GM11168 (cell line): ENCODE results near the gene KRT13.

Experiments used
- in situ Hi-C: fragments of 300-500 bp; cut with MboI; formaldehyde crosslinking; loops from one replicate; pipeline ENCODE4 v1.12.0; 2022; ENCODE audit warnings: low sequenced_read_pairs; ENCODE audit not compliant: unreplicated experiment

Gene KRT13

DNA sequence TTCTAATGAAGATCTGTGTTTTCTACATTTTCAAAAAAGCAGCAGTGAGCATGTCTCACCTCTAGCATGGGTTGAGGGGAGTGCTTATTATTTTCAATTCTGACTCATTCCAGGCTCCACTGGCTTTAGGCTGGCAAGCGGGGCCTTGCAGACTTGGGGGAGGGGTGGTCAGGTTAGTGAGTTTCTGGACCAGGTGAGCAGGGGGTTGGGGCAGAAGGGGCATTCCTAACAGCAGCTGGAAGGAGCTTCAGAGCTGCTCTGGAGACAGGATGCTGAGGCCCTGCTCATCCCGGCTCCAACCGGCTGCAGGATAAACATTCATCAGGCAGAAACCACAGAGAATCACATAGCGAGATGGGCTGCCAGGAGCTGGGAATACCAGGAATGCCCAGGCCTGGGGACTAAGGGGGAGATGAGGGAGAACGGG is 33.2 kb upstream of the KRT13 start:
- in situ Hi-C loops: no loop called here

GRCh38 chr17:41537990-41538389 is 32.6 kb upstream of the KRT13 start:
- in situ Hi-C loops: no loop called here

GRCh38 chr17:41537614-41537954 is 32.2 kb upstream of the KRT13 start:
- in situ Hi-C loops: no loop called here

GRCh38 chr17:41536741-41537613 is 31.6 kb upstream of the KRT13 start:
- in situ Hi-C loops: no loop called here

GRCh38 chr17:41535764-41536481 is 30.5 kb upstream of the KRT13 start:
- in situ Hi-C loops: no loop called here

- in situ Hi-C loops: no loop called here
These were observed 29.6 kb upstream of the KRT13 start for GRCh38 chr17:41534899-41535546.

- in situ Hi-C loops: no loop called here
These were observed 28.2 kb upstream of the KRT13 start for GRCh38 chr17:41533613-41534012.

- in situ Hi-C loops: no loop called here
These were observed 27.6 kb upstream of the KRT13 start for GRCh38 chr17:41532947-41533570.

DNA sequence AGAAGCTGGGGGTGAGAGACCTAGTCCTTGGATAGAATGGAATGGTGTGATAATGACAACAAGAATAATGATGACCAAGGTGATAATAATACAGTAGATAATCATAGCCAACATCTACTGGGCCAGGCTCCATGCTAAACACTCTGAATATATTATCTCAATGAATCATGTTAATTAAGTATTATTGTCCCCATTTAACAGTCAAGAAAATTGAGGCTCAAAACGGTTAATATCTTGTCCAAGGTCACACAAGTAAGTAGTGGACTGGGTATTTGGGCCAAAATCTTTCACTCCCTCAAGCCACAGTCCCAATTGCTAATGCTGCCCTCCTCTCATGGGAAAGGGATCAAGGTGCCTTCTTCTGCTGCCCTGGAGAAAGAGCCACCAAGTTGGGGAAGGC is 26.6 kb upstream of the KRT13 start:
- in situ Hi-C loops: no loop called here

DNA sequence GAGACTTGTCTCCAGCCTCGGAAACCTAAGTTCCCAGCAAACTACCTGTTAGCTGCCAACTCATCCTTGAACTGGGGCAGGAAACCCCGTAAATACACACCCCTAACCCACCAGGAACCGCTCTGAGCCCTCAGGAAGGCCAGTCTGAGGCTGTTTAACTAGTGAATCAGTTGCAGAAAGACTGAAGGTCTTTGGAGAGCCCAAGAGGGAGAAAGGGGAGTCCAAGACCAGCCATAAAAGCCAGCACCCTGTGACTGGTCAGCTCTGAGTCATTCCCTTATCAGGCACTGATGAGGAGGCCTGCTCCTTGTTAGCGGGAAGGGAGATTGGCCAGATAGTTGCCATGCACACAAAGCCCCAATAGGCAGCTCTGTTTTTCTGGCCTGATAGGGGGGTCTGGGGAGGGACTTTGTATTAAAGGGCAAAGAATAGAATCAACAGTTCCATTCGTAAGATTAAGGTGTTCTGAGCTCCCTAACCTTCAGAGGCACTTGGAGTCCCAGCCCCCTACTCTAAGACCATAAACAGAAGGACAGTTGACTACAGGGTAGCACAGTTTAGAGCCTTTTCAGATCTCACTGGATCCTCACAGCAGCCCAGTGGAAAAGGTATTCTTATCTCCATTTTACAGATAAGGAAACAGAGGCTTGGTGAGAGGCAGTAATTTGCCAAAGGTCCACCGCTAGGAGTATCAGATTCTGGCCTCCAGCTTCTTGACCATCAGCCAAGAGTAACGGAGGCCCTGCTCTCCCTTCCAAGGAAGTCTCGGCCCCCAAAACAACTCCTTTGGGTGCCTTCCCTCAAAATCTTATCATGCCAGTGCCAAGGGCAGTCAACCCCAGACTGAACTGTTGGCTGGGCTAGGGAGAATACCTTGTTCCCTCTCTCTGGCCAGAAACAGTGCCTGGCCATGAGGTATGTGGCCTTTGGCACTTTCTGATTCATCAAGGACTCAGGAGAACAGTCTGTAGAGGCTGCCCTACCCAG is 24.9 kb upstream of the KRT13 start:
- in situ Hi-C loops: no loop called here

- in situ Hi-C loops: no loop called here
These were observed 24.1 kb upstream of the KRT13 start for GRCh38 chr17:41529491-41529915.

DNA sequence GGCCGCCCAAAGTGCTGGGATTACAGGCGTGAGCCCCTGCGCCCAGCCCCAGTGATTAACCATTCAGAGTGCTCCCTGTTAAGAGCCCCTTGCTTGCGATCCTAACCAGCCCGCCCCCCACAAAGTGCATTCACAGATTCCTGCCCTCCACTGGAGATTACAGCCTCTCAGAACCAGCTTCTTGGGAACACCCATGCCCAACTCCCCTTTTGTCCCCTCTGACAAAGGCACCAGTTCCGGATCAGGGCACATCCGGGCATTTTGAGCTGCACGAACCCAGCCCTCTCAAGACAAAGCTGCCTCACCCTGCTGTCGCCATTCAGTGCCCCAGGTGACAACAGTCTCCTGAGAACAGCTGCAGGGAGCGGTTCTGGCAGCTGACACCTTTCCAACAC is 23.5 kb upstream of the KRT13 start:
- in situ Hi-C loops: no loop called here

DNA sequence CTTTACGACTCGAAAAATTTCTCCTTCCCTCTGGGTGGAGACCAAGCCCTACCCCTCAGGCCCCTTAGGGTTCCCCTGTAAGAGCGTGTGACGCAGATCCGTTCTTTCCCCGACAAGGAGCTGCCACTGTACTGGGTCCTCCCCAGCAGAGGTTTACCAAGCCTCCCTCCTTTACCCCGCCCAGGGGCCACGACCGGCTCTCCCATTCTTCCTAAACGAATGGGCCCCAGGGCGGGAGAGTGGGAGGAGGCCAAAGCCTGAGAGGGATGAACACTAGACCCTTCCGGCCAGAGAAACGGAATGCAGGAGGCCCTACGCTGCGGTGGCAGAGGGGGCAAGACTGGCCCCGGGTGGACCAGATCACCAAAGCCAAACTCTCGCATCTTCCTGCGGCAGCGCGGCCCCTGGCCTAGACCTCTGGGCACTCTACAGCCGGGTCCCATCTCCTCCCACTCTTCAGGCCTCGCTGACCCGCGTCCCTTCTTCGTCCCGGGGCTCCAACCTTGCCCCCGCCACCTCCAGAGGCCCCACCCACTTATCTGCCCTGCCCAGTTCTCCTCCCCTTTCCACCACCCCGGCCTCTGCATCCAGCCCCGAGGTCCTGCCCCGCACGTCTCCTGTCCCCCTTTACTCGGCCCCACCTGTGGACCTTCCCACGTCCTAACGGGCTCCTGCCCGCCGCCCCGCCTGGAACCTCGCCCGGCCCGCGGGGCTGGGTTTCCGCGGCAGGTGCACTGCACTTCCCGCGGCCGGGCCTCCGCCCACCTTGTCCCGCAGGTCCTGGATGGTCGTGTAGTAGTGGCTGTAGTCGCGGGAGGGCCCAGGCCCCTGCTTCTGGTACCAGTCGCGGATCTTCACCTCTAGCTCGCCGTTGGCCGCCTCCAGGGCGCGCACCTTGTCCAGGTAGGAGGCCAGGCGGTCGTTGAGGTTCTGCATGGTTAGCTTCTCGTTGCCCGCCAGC is 21.9 kb upstream of the KRT13 start:
- in situ Hi-C loops: no loop called here

DNA sequence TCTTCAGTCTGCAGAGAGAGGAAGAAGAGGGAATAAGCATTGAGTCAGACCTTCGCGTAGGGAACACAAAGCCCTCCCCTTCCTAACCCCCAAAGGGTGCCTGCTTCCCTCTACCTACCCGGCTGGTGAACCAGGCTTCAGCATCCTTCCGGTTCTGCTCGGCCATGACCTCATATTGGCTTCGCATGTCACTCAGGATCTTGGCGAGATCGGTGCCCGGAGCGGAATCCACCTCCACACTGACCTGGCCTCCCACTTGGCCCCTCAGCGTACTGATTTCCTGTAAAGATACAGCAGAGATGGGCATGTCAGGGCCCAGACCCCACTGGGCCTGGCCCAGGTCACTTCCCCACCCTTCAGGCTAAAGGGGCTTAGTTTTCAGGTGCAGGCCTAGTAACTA is 18.8 kb upstream of the KRT13 start:
- in situ Hi-C loops: no loop called here

GRCh38 chr17:41523787-41524186 is 18.4 kb upstream of the KRT13 start:
- in situ Hi-C loops: no loop called here

- in situ Hi-C loops: no loop called here
These were observed 17.8 kb upstream of the KRT13 start for GRCh38 chr17:41523225-41523593.

DNA sequence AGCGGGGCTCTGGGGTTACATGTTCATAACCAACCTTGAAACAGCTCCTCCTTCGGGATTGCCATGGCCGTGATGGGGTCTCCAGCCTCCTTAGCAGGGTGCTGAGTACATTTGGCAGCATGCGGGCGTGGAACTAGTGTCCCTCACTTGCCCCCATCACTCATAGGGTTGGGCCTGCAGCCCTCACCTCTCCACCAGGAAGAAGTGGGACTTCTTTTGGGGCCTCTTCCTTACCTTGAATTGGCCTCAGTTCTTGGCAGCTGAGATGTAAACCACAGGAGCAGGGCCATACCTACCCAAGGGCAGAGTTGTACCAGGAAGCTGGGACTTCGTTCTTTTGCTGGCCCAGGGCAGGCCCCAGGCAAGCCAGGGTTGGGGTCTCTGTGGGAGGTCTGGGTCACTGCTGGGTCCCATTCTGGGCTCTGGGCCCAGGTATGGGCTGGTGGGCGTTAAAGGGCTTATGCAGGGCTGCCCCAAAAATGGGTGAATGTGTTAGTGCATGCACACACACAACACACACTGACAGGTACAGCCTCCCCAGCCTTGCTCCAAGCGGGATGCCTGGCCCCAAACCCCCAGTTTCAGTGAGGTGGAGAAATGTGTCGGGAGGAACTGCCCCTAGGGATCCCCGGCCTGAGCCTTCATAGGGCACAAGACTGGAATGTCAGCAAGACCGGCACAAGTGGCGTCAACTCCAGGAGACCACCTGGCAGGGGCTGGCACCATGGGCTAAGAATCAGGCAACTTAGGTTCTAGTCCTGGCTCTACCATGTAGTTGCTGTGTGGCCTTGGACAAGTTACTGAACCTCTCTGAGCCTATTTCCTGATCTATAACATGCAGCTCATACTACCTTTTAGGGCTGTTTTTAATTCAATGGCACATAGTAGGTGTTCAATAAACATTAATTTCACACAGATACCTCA is 17.2 kb upstream of the KRT13 start:
- in situ Hi-C loops: no loop called here
